ENCODE measurements around the gene TEAD1.

- TF ChIP-seq POLR2A (IDR thresholded peaks at IDR 0.05) = no peak
- no peak for TF ChIP-seq POLR2AphosphoS5 (IDR thresholded peaks at IDR 0.05)
- TF ChIP-seq CTCF (IDR thresholded peaks at IDR 0.05) = no peak
- no peak for TF ChIP-seq EP300 (IDR thresholded peaks at IDR 0.05)
Observed at GRCh38 chr11:12773591-12773990, 99.4 kb downstream of the TEAD1 start.

All from gastroesophageal sphincter (tissue), 3 donors.